HG02852 (cell line): ENCODE measurements around the gene LY9.

Source experiments
- ATAC-seq: cut with Tn5 transposase; IDR thresholded peaks from one replicate; pipeline ENCODE4 v1.9.1; 2021; ENCODE audit warnings: mild to moderate bottlenecking, moderate library complexity; ENCODE audit not compliant: unreplicated experiment

LY9 gene

GRCh38 chr1:160801836-160802580 is 6.0 kb downstream of the LY9 start:
- ATAC-seq = no peak

DNA sequence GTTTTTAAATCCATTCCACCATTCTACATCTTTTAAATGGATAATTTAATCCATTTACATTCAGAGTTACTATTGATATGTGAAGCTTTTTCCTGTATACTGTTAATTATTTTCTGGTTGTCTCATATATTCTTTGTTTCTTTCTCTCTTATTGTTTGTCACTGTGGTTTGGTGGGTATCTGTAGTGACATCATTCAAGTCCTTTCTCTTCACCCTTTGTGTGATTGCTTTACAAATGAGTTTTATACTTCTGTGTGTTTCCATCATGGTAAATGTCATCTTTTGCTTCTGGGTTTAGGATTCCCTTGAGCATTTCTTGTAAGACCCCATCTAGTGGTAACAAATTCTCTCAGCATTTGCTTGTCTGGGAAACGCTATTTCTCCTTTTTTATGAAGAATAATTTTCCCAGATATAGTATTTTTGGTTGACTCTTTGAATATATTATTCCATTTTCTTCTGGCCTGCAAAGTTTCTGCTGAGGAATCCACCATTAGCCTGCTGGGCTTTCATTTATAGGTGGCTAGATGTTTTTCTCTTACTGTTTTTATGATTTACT is 10.2 kb downstream of the LY9 start:
- no peak for ATAC-seq

- no peak for ATAC-seq
Observed at GRCh38 chr1:160806784-160807183, 10.8 kb downstream of the LY9 start.

DNA sequence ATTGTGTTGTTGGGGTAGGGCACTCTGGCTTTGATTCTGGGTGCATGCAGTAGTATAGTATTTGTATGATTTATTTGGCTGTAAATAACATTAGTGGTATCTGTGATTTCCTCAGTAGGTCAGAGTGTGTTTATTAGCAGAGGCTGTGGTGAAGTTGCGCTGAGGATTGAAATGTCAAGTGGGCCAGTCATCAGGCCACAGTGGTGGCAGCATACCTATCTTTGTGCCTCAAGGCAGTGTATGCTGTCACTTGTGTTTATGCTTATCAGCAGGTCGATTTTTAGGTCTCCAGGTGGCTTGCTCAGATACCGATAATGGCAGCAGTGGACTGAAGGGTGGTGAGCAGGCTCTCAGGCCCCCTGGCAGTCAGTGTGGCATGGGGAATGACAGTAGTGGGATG is 11.3 kb downstream of the LY9 start:
- no peak for ATAC-seq

DNA sequence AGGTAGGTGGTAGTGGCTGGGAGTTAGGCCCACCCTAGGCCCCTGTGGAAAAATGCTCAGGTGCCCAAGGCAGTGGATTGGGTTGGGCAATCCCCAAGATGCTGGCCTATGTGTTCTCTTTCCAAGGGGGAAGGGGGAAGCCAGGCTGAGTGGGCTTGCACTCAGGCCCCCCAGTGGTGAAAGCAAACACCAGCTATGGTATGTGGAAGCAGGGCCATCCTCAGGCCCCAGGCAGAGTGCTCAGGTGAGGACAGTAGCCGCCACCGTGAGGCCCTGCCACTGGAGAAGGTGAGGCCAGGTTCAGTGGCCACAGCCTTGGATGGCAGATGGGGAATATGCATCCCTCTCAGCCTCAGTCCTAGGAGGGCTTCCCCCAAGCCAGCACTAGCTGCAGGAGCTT is 11.8 kb downstream of the LY9 start:
- no peak for ATAC-seq

- no peak for ATAC-seq
Observed at GRCh38 chr1:160808289-160808688, 12.3 kb downstream of the LY9 start.

GRCh38 chr1:160810486-160810885 is 14.5 kb downstream of the LY9 start:
- no peak for ATAC-seq

DNA sequence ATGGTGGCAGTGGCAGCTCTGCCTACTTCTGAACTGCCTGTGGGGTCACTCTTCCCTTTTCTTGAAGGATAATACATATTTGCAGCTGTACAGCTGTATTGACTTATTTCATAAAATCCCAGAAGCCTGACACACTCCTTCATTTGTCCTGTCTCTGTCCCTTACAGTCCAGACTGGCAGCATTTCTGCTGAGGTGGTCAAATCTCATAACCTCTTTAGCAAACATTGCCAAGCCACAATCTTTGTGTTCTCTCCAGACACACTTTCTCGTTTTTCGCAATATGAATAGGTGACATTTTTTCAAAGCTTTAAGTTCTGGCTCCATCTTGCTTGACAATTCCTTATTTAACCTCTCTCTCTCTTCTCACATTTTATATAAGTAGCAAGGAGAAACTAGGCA is 15.2 kb downstream of the LY9 start:
- ATAC-seq = no peak

GRCh38 chr1:160813215-160813614 is 17.2 kb downstream of the LY9 start:
- no peak for ATAC-seq

DNA sequence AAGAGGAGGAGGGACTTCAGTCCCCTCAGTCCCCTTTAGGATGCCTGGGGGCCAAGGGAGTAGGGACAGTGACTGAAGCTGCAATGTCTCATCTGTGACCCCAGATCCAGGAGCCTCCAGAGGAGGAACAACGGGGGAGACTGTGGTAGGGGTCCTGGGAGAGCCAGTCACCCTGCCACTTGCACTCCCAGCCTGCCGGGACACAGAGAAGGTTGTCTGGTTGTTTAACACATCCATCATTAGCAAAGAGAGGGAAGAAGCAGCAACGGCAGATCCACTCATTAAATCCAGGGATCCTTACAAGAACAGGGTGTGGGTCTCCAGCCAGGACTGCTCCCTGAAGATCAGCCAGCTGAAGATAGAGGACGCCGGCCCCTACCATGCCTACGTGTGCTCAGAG is 18.3 kb downstream of the LY9 start:
- ATAC-seq = no peak

DNA sequence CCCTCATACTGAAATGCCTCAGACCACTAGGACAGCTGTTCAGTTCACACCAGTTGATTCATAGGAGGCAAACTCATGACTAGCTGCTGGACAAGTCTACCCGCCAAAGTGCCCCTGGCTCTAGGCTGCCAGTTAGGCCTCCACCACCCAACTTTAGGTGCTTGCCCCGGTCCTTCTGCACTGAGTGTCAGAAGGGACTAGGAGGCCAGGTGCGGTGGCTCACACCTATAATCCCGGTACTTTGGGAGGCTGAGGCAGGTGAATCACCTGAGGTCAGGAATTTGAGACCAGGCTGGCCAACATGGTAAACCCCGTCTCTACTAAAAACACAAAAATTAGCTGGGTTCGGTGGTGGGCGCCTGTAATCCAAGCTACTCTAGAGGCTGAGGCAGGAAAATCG is 18.9 kb downstream of the LY9 start:
- ATAC-seq = no peak

GRCh38 chr1:160818207-160818937 is 22.4 kb downstream of the LY9 start:
- ATAC-seq = no peak

- no peak for ATAC-seq
Observed at GRCh38 chr1:160819186-160819585, 23.2 kb downstream of the LY9 start.

DNA sequence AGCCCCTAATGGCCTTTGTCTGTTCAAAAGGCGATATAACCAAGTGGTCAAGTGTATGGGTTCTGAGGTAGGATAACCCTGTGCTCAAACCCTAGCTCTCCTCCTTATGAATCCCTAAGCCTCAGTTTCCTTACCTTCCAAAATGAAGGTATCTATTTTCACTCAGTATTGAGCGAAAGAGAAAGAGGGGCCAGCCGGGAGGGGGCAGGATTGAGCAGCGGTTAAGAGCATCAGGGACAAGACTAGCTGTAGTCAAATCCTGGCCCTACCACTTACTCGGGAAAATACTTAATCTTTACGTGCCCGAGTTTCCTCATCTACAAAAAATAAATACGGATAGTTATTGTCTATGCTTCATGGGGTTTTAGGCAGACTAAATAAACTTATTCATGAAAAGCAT is 25.7 kb downstream of the LY9 start:
- ATAC-seq = no peak

- ATAC-seq = no peak
Observed at GRCh38 chr1:160823296-160823695, 27.3 kb downstream of the LY9 start.

- no peak for ATAC-seq
Observed at GRCh38 chr1:160826546-160826945, 30.6 kb downstream of the LY9 start.

DNA sequence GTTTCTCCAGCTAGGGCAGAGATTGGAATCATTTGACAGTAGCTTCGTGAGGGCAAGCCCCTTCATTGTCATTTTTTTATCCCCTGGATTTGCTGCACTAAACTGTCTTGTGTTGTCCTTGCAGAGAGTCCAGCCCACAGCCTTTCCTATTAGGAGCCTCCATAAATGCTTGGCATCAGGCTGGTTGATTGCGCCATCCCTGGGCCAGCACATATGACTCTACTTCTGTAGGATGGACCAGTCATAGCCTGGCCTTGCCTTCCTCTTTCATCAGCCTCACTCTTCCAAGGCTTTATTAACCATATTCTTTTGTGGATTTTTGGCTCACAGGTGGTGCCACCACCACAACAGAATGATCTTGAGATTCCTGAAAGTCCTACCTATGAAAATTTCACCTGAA is 31.4 kb downstream of the LY9 start:
- ATAC-seq = no peak

GRCh38 chr1:160829766-160830165 is 33.8 kb downstream of the LY9 start:
- ATAC-seq = no peak

GRCh38 chr1:160830321-160831153 is 34.6 kb downstream of the LY9 start:
- no peak for ATAC-seq

- no peak for ATAC-seq
Observed at GRCh38 chr1:160834945-160835565, 39.1 kb downstream of the LY9 start.

DNA sequence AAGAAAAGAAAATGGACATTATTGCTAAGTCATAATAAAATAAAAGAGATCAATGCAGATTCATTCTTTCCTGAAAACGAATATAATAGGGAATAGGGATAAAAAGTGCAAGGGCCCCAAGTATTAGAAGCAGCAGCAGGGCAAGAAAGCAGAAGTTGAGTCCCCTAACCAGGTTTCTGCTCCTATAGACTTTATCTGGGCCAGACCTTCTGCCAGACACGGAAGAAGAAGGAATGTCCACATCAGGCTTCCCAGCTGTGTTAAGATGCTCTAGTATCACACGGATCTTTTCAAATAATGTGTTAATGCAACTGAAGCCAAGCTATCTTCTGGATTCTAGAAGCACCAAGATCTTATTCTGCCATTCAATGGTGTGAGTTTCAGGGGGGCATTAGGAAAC is 39.8 kb downstream of the LY9 start:
- no peak for ATAC-seq
